Heart left ventricle (tissue), 16 donors: ENCODE data around the gene BTD. TPM values are rescaled to one million over a fixed set of nuclear protein-coding genes. Genes with fewer than 3 reads are reported as not detected.

Source experiments
- ATAC-seq, 4 donors: fragments of 200-7000 bp; cut with Tn5 transposase; one replicate each; pipeline ENCODE4 v1.9.1; 2020 to 2022; ENCODE audit warnings: moderate library complexity in 4 of 4, mild to moderate bottlenecking in 3 of 4, moderate number of reproducible peaks in 1 of 4
- DNase-seq, 5 donors: peaks; one replicate each; pipeline ENCODE4 v3.0.0-alpha.2; 2020
- H3K27ac ChIP-seq, 12 donors: fragments of 200-600 bp; sonication (generic) in 4 of 12; one replicate each; pipeline versions ENCODE4 v1.5.0 to v1.8.0; 2016 to 2022; ENCODE audit warnings: mild to moderate bottlenecking in 2 of 12
- H3K27me3 ChIP-seq, 9 donors: fragments of 200-600 bp; sonication (generic) in 2 of 9; one replicate each; pipeline versions ENCODE4 v1.5.1 to v1.8.0; 2016 to 2022; ENCODE audit warnings: mild to moderate bottlenecking in 3 of 9
- H3K36me3 ChIP-seq, 9 donors: fragments of 200-600 bp; sonication (generic) in 2 of 9; one replicate each; pipeline versions ENCODE4 v1.5.0 to v1.8.0; 2018 to 2022; ENCODE audit warnings: mild to moderate bottlenecking in 2 of 9
- H3K4me1 ChIP-seq, 12 donors: fragments of 200-600 bp; sonication (generic) in 4 of 12; one replicate each; pipeline versions ENCODE4 v1.5.0 to v1.8.0; 2016 to 2022; ENCODE audit warnings: mild to moderate bottlenecking in 3 of 12
- H3K4me3 ChIP-seq, 12 donors: fragments of 200-600 bp; sonication (generic) in 4 of 12; one replicate each; pipeline versions ENCODE4 v1.5.0 to v1.8.0; 2017 to 2022; ENCODE audit warnings: mild to moderate bottlenecking in 9 of 12, moderate library complexity in 4 of 12
- H3K9me3 ChIP-seq, 12 donors: fragments of 200-600 bp; sonication (generic) in 4 of 12; one replicate each; pipeline versions ENCODE4 v1.5.0 to v1.8.0; 2016 to 2022; ENCODE audit warnings: mild to moderate bottlenecking in 1 of 12
- POLR2A ChIP-seq, 2 donors: fragments of 450-650 bp; IDR thresholded peaks; one replicate each; pipeline ENCODE4 v1.6.1; 2017; ENCODE audit warnings: antibody characterized with exemption in 2 of 2, mild to moderate bottlenecking in 2 of 2, moderate library complexity in 2 of 2
- WGBS, 4 donors: extraction: QIAGEN DNeasy Blood & Tissue Kit in 2 of 4; methylation state at CpG; one replicate each; pipeline versions ENCODE4 v1.1.5 to v1.1.7; 2013 to 2018; 5-methylcytosine and 5-hydroxymethylcytosine counted together
- intact Hi-C, 10 donors: fragments of 100-400 bp; cut with DNase I; formaldehyde crosslinking; loops; one replicate each; pipeline versions ENCODE4 v1.11.1 to v1.14.2; 2022
- polyA plus RNA-seq, 2 donors: library from polyadenylated mRNA; stranded (reverse); fragments of 200-250 nt; gene quantifications; one replicate each; pipeline ENCODE4 v1.2.3, GENCODE V29; 2013
- total RNA-seq, 9 donors: library from RNA; depleted of rRNA in 2 of 9; stranded (reverse); fragments of >200 nt in 2 of 9; fragmentation: NEBNext Ultra II Directional in 3 of 9; extraction: Animal tissue kit (Norgen Biotek cat#: 25700) in 3 of 9; gene quantifications; one replicate each; pipeline versions ENCODE4 v1.1.0 to v1.2.4, GENCODE V29; 2016 to 2023
- TF ChIP-seq, protein P1 (sequence below), 12 donors: fragments of 200-600 bp; sonication (generic) in 4 of 12; IDR thresholded peaks; one replicate each; pipeline versions ENCODE4 v1.5.0 to v1.8.0; 2018 to 2022; ENCODE audit warnings: antibody characterized with exemption in 12 of 12, mild to moderate bottlenecking in 5 of 12
- donor health status: ischemic (EF 13 %, LVEDD 7.1; RV severe dilation, severe dysfunction).
- donor health status: healthy with polysubstance abuse.
- donor health status: DM: no; HTN: yes; CAD: no.
- donor health status: DM: no; HTN: no; CAD: no.
- donor health status: ischemic (EF 25% LVEDD 6.9; RV normal size, moderate dysfunction).
- donor health status: ischemic (EF 25% LVEDD 5.7; RV mildly dilated, moderate dysfunction).
- donor health status: healthy.
- donor health status: DM: yes; HTN: yes; CAD: no.
- donor health status: ischemic (EF 35%, LVEDD 5.7; RV mildly dilated, moderate dysfunction).
- donor health status: nonischemic (EF 11% LVEDD 7.7; RV severe dilation, severe dysfunction).
- donor health status: DM: yes; HTN: yes; CAD: no.
- donor health status: PGD.
- donor health status: ischemic (EF 29% LVEDD 5.4; RV normal size, mild dysfunction).
- donor health status: nonischemic (EF 23%, LVEDD 6.1; RV moderate dilation, normal function).

The BTD gene
- total and polyA plus RNA-seq, 11 donors: 4.2 to 16.4 (median 11.7) TPM

DNA sequence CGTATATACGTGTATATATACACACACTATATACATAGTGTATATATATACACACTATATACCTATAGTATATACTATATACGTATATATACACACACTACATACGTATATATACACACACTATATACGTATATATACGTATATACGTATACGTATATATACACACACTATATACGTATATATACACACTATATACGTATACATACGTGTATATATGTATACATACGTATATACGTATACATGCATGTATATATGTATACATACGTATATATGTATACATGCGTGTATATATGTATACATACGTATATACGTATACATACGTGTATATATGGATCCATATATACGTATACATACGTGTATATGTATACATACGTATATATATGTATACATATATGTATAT is 9.6 kb upstream of the BTD start:
- no peaks in the 10 kb centered on the region for H3K9me3 ChIP-seq
- DNase-seq (no peak), ATAC-seq (no peak)
- intact Hi-C loops: no loop called here
- H3K27ac ChIP-seq: no peak overlapping the region
- H3K4me3 ChIP-seq: no peak overlapping the region
- H3K4me1 ChIP-seq: no peaks in the 10 kb centered on the region
- WGBS, 4 donors: 88 to 92% (median 90%) methylated on average over 21 of the region's 21 CpGs
- no peaks in the 10 kb centered on the region for H3K27me3 ChIP-seq
- H3K36me3 ChIP-seq: peaks cover 0 to 84% (median 64%) of the 10 kb centered on the region in 9 donors
- TF ChIP-seq POLR2A (IDR thresholded peaks at IDR 0.05): no peak
- TF ChIP-seq, protein P1, sequence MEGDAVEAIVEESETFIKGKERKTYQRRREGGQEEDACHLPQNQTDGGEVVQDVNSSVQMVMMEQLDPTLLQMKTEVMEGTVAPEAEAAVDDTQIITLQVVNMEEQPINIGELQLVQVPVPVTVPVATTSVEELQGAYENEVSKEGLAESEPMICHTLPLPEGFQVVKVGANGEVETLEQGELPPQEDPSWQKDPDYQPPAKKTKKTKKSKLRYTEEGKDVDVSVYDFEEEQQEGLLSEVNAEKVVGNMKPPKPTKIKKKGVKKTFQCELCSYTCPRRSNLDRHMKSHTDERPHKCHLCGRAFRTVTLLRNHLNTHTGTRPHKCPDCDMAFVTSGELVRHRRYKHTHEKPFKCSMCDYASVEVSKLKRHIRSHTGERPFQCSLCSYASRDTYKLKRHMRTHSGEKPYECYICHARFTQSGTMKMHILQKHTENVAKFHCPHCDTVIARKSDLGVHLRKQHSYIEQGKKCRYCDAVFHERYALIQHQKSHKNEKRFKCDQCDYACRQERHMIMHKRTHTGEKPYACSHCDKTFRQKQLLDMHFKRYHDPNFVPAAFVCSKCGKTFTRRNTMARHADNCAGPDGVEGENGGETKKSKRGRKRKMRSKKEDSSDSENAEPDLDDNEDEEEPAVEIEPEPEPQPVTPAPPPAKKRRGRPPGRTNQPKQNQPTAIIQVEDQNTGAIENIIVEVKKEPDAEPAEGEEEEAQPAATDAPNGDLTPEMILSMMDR (IDR thresholded peaks at IDR 0.05): no peak

DNA sequence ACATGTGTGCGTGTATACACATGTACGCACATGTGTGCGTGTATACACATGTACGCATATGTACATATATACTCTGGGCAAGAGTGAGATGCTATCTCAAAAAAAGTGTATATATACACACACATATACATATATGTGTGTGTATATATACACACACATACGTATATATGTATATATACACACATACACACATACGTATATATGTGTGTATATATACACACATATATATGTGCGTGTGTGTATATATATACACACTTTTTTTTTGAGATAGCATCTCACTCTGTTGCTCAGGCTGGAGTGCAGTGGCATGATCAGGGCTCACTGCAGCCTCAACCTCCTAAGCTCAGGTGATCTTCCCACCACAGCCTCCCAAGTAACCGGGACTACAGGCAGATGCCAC is 8.6 kb upstream of the BTD start:
- Histone ChIP-seq H3K9me3 (no peaks in the 10 kb centered on the region), H3K36me3 (peaks cover 0 to 84% (median 68%) of the 10 kb centered on the region in 9 donors), H3K4me3 (no peak overlapping the region), H3K4me1 (no peaks in the 10 kb centered on the region), H3K27me3 (no peaks in the 10 kb centered on the region), H3K27ac (no peak overlapping the region)
- intact Hi-C loops: no loop called here
- no peak for TF ChIP-seq POLR2A (IDR thresholded peaks at IDR 0.05)
- TF ChIP-seq, protein P1 (IDR thresholded peaks at IDR 0.05): no peak
- 83 to 96% (median 88%) methylated on average over 8 of the region's 8 CpGs for WGBS, 4 donors
- DNase-seq: no peak
- ATAC-seq: no peak

DNA sequence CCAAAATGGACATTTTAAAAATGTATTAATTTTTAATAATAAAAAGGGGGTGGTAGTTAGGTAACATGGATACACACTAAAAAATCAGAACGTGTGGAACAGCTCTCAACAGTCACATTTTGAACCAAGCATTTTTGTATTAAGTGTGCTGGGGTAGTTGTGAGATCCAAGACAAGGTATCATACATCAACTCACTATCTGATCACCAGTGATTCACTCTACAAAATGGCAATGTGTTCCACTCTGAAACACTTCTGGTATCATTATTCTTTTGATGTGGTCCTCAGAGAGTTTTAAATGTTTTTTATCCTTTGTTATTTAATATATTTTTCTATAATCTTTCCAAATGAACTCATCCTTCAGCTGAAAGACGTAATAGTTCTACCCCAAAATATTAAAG is 5.6 kb upstream of the BTD start:
- H3K36me3 ChIP-seq: peaks cover 0 to 75% (median 64%) of the 10 kb centered on the region in 9 donors
- H3K4me1 ChIP-seq: peaks cover 0 to 13% (median 9%) of the 10 kb centered on the region in 12 donors

DNA sequence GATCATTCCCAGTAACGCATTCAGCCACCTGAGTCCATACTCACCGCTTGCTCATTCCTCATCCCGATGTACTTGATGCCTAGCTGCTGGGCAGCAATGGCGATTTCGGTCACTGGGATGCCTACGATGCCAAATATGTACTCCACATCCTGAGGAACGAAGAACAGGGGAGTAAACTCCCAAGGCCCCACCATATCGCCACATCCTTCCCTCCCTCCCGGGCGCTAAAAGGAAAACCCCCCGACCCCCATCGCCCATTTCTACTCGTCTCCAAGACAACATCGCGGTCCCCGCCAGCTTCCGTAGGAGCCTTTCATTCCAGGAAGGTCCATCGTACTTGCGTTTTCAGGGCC is 523 bp upstream of the BTD start:
- WGBS, 4 donors: 0 to 1% (median 1%) methylated on average over 19 of the region's 19 CpGs
- H3K4me3 ChIP-seq: peak overlapping the region; percentile 41 to 97 (median 74)
- ATAC-seq (peak; percentile 24 to 30 (median 29)), DNase-seq (no peak)
- intact Hi-C loops: no loop called here
- H3K9me3 ChIP-seq: no peaks in the 10 kb centered on the region
- TF ChIP-seq, protein P1 (IDR thresholded peaks at IDR 0.05): no peak
- no peak for TF ChIP-seq POLR2A (IDR thresholded peaks at IDR 0.05)
- peaks cover 3 to 22% (median 15%) of the 10 kb centered on the region in 12 donors for H3K4me1 ChIP-seq
- H3K36me3 ChIP-seq: peaks cover 0 to 44% (median 36%) of the 10 kb centered on the region in 9 donors
- no peaks in the 10 kb centered on the region for H3K27me3 ChIP-seq
- peak overlapping the region; percentile 45 to 92 (median 84) for H3K27ac ChIP-seq

More for the DNA sequence above, 5.6 kb upstream of the BTD start:
- WGBS, 4 donors: 81 to 91% (median 87%) methylated on average over 2 of the region's 2 CpGs
- intact Hi-C loops: no loop called here
- no peak overlapping the region for H3K27ac ChIP-seq
- no peaks in the 10 kb centered on the region for H3K9me3 ChIP-seq
- no peaks in the 10 kb centered on the region for H3K27me3 ChIP-seq
- ATAC-seq: no peak
- no peak for DNase-seq
- TF ChIP-seq, protein P1 (IDR thresholded peaks at IDR 0.05): no peak
- no peak for TF ChIP-seq POLR2A (IDR thresholded peaks at IDR 0.05)
- H3K4me3 ChIP-seq: no peak overlapping the region
